GM18870 (cell line): ENCODE measurements around the gene PRSS33.

Experiments
- ATAC-seq: cut with Tn5 transposase; IDR thresholded peaks from one replicate; pipeline ENCODE4 v1.9.1; 2021; ENCODE audit warnings: moderate library complexity; ENCODE audit not compliant: unreplicated experiment

Gene PRSS33

DNA sequence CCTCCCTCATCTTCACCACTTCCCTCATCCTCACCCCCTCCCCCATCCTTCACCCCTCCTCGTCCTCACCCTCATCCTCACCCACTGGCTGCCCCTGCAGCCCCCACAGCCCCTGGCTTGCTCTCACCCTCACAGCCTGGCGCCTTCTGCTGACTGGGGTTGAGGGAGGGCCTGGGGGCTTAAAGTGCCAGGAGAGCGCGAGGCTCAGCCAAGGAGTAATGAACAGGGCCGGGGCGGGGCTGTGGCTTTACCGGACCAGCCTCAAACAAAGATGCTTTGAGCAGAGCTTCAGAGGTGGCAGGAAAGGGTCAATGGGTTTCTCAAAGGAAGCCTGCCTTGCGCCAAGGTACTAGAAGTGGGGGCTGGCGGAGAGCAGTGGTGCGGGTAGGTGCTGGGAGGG lies at the start of gene PRSS33:
TSS of gene PRSS33 (minus strand) at position 155 of the 400 bp plus-strand sequence. CDS start 1,013 bp downstream, outside the sequence.
- no peak for ATAC-seq

DNA sequence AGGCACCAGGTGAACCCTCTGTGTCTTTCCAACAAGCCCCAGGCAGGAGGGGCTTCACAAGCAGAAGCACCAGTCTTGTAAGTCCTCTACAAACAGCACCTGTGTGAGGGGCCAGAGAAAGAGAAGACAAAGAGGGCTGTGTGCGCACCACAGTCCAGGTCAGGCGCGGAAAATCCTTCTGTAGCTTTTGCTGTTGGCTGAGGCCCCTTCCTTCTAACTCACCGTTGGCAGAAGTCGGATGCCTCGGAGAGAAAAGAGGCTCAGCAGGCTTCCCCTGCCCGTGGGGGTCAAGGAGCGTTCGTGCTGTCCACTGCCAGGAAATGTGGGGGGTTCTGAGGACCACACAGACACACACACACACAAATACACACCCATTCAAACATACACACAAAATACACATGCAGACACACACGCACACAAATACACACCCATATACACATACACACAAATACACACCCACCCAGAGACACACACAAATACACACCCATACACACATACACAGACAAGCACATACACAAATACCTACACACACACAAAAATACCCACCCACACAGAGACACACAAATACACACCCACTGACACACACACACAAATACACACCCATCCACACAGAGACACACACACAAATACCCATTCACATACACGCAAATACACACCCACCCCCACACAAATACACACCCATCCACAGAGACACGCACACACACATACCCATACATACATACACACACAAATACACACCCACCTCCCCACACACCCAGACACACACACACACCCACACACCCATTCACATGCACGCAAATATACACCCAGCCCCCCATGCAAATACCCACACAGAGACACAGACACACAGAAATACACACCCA lies 49.5 kb upstream of the PRSS33 start:
- ATAC-seq, result no peak

DNA sequence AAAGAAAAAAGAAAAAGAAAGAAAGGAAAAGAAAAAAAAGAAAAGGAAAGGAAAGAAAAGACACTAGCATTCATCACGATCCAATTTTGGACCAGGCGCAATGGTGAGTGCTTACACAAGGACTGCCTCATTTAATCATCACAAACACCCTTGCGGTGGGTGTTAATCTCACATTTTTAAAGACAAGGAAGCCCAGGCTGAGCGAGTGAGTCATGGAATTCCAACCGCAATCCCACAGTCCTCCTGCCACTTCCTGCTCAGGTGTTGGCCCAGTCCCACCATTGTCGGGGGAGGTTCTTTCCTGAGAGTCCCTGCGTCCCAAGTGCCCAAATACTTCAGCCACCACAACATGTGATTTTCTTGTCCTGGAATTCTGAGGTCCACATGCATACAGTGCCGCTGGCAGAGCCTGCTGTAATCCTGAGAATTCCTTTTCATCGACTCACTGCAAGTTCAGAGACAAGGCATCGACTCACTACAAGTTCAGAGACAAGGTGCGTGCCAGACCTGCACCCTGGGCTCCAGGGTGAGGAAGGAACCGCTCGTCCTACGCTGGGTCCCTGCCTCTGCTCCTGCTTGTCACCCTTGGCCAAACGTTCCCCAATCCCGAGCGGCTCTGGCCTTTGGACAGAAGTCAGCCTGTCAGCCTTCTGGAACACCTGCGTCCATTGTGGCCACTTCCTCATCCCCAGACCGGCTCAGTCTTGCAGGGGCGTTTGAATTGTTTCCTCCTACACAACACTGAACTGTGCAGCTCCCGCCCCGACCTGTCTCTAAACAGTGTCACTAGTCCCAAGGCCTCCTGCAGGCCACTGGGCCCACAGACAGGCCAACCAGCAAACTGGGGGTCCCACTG lies 48.5 kb upstream of the PRSS33 start:
- no peak for ATAC-seq

GRCh38 chr16:2834968-2835367 lies 47.6 kb upstream of the PRSS33 start:
- no peak for ATAC-seq

DNA sequence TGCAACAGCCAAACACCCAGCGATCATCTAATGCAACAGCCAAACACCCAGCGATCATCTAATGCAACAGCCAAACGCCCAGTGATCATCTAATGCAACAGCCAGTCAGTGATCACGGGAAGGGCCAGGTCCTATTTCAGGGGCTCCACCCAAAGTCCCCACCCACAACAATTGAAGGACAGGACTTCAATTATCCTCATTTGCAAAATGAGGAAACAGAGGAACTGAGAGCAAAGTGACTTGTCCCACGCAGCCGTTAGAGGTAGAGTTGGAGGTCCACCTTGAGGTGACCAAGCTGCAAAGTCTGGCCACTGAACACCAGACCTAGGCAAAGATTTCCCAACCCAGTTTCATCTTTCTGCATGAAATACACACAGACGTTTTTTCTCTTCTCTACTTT lies 46.4 kb upstream of the PRSS33 start:
- ATAC-seq, result no peak

DNA sequence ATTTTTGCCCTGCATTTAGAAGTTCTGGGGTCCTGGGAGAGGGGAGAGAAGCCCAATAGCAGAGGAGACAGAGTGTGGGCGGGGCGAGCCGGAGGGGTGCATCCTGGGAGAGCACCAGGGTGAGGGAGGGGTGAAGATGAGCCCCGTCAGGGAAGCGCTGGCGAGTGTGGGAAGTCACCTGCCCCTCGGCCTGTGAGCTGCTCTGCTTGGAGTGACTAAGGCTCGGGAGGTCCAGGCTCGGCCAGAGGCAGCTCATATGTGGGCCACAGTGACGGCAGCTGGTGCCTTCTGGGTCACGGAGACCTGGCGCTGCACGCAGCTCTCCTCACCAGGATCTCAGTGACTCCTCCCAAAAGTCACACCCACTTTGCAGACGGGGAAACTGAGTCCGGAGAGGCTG lies 43.8 kb upstream of the PRSS33 start:
- ATAC-seq, result no peak

DNA sequence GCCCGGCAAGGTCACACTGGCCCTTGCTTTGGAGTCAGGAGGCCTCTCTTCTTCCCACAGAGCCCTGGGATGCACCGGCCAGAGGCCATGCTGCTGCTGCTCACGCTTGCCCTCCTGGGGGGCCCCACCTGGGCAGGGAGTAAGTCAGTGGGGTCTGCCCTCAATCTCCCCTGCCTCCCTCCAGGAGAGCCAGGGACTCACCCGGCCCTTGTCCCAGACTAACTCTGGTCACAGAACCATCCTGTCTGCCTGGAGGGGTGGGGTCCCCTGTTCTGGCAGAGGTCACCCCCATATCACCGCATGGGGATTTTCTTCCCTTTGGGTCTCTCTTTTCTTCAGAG lies 43.0 kb upstream of the PRSS33 start:
- ATAC-seq, result no peak

DNA sequence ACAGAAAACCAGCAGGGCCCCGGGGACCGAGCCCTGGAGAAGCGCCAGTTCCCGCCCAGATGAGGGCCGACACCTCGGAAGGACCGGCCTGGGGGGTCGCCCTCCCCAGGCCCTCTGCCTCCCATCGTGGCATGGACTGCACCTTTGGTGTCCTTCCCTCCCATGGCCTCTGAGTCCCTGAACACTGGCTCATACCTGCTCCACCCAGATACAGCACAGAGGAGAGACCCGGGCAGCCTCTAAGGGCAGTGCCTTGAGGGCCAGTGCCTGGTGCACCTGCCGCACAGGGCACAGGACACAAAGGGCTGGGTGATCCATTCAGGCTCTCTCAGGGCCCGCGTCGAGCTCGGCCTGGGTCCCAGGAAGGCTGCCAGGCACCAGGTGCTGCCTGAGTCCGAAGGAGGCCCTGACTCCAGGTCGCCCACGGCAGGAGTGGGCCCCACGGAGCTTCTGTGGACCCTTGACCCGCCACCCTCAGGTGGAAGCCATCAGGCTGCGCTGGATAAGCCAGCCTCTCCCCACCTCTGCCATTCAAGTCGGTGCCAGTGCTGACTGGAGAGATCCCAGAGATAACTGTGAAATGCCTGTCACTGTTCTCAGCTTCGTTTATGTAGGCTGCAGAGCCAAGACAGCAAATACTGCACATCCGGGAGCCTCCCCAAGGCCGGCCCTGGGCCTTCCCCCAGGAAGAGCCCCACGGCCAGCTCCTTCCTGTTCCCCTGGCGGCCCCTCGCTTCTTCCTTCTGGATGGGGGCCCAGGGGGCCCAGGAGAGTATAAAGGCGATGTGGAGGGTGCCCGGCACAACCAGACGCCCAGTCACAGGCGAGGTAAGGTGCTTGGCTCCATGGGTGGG lies 42.4 kb upstream of the PRSS33 start, which contains the start of gene ZG16B:
TSS of gene ZG16B (plus strand) at position 803 of the 854 bp plus-strand sequence. CDS start 139 bp downstream, outside the sequence.
- ATAC-seq, result no peak

- no peak for ATAC-seq
These were observed 41.6 kb upstream of the PRSS33 start for GRCh38 chr16:2828876-2829430.

DNA sequence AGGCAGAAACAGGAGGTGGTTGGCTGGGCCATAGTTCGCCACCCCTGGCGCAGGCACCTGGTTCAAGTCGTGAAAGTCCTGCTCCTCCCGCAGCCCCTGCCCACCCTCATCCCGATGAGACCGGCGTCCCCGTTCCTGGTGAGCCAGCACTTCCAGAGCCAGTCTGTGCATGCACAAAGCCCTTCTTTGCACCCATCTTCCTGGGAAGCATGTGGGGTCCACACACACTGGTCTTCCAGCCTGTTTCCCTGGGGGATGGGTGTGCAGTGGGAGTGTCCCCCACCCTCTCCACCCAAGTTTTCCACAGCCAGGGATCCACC lies 41.1 kb upstream of the PRSS33 start:
- ATAC-seq, result no peak

- no peak for ATAC-seq
These were observed 40.6 kb upstream of the PRSS33 start for GRCh38 chr16:2827831-2828520.

GRCh38 chr16:2827374-2827791 lies 40.0 kb upstream of the PRSS33 start:
- no peak for ATAC-seq

GRCh38 chr16:2826591-2827373 lies 39.4 kb upstream of the PRSS33 start:
- ATAC-seq, result no peak

DNA sequence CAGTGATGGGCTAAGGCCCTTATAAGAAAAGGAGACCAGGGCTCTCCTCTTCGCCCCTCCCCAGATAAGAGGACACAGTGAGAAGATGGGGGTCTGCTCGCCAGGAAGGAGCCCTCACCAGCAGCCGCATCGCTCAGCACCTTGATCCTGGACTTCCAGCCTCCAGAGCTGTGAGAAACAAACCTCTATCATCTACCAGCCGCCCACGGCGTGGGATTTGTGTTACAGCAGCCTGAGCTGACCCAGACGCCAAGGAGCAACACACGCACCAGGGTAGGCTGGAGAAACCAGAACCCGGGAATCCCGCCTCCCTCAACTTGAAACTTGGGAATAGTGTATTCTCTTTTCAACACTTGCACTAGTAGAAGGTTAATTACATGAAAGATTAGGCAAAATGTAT lies 38.5 kb upstream of the PRSS33 start:
- no peak for ATAC-seq

DNA sequence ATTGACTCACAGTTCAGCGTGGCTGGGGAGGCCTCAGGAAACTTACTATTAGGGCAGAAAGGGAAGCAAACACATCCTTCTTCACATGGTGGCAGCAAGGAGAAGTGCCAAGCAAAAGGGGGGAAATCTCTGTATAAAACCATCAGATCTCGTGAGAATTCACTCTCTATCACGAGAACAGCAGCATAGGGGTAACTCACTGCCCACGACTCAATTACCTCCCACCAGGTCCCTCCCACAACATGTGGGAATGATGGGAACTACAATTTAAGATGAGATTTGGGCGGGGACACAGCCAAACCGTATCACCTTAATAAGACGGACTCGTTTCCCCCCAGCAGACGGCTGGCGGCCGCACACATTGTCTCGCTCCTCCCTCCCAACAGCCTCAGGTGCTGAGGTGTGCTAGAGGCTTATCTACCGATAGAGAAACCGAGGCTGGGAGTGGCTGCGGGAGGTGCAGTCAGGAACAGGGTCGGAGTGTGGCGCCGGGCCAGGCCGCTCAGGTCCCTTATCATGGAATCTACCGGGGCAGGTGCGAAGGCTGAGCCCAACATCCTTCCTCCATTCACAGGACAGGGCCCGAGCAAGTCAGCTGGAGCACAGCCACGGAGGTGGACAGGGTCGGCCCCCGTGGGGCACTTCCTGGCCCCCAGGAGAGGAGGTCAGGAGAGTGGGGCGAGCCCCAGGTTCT lies 37.8 kb upstream of the PRSS33 start:
- no peak for ATAC-seq

DNA sequence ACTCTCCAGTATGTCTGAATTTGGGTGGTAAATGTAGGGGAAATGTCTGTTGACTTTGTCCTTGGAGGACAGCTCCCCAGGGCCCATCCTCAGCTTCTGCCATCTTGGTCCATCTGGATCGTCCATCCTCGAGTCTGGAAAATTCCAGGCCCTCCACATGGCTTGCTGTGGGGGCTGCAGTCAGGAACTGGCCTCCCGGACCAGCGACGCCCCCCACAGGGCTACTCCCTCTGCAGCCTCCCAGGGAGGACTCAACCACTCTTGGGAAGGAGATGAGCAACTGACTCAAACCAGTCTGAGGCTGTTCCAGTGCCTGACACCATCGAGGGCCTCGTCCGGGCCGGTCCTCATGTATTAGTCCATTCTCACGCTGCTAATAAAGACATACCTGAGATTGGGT lies 37.3 kb upstream of the PRSS33 start:
- ATAC-seq, result no peak

DNA sequence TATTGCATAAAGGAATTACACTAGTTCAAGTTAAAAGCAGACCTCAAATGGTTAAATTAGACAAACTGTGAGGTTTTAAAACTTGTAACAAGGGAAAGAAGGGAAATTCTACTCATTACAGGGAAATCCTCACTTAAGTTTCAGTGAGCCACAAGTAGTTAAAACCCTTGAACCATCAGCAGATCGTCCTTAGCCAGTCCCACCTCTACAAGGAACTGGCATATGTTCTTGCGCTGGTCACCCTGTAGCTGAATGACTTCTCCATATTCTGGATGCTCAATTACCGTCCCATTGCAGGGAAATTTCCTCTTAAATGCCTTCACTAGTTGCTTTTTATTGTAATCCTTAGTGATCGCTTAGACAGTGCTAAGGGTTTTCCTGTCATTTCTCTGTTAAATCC lies 35.1 kb upstream of the PRSS33 start:
- no peak for ATAC-seq

GRCh38 chr16:2822158-2822495 lies 34.8 kb upstream of the PRSS33 start:
- ATAC-seq, result no peak
